CD14-positive monocyte (primary cell): Measurements from ENCODE around the gene FMR1NB. TPM values are rescaled to one million over a fixed set of nuclear protein-coding genes. Genes with fewer than 3 reads are reported as not detected.
A peak's percentile ranks its signal among the peaks of the same experiment; 100 is the strongest.

Source experiments
- DNase-seq, 3 donors: peaks; one replicate each; pipeline ENCODE4 v3.0.0-alpha.2; 2011 to 2022
- H2AFZ ChIP-seq: 2 replicates; pipeline ENCODE4 v1.6.0; 2012; ENCODE audit warnings: mild to moderate bottlenecking, low read depth, low read length, inconsistent platforms; ENCODE audit not compliant: insufficient read depth, poor library complexity, severe bottlenecking
- H3K27ac ChIP-seq, 2 donors: 1 replicate in 1 of 2; 2 replicates in 1 of 2; pipeline ENCODE4 v1.5.1; 2012 to 2013; ENCODE audit warnings: low read length in 2 of 2, control low read depth in 1 of 2, inconsistent platforms in 1 of 2, low read depth in 1 of 2, mild to moderate bottlenecking in 1 of 2
- H3K27me3 ChIP-seq, 2 donors: one replicate each; pipeline versions ENCODE4 v1.6.0 to v1.6.1; 2011 to 2013; ENCODE audit warnings: low read length in 2 of 2; ENCODE audit not compliant: control insufficient read depth in 2 of 2, insufficient read depth in 2 of 2
- H3K36me3 ChIP-seq, 2 donors: replicated peaks in 1 of 2; 1 replicate in 1 of 2; 2 replicates in 1 of 2; pipeline versions ENCODE4 v1.5.1 to v1.6.1; 2012 to 2013; ENCODE audit warnings: low read length in 2 of 2, control low read depth in 1 of 2, inconsistent platforms in 1 of 2, mild to moderate bottlenecking in 1 of 2; ENCODE audit not compliant: insufficient read depth in 2 of 2, control insufficient read depth in 1 of 2
- H3K4me1 ChIP-seq, 2 donors: 1 replicate in 1 of 2; 2 replicates in 1 of 2; pipeline versions ENCODE4 v1.5.1 to v1.6.1; 2012 to 2013; ENCODE audit warnings: low read length in 2 of 2, control low read depth in 1 of 2, inconsistent platforms in 1 of 2, mild to moderate bottlenecking in 1 of 2, moderate library complexity in 1 of 2; ENCODE audit not compliant: insufficient read depth in 2 of 2, control insufficient read depth in 1 of 2
- H3K4me2 ChIP-seq: replicated peaks from 2 replicates; pipeline ENCODE3; 2012; ENCODE audit warnings: low read length, moderate library complexity, mild to moderate bottlenecking; ENCODE audit not compliant: poor library complexity, severe bottlenecking; ENCODE audit errors: extremely low read depth
- H3K4me3 ChIP-seq, 3 experiments: fragments of 200-600 bp in 1 of 3; sonication (generic) in 1 of 3; replicated peaks in 1 of 3; 1 replicate in 2 of 3; 2 replicates in 1 of 3; pipeline ENCODE4 v1.5.1; 2011 to 2013; ENCODE audit warnings: low read length in 3 of 3, mild to moderate bottlenecking in 3 of 3, control low read depth in 2 of 3, low read depth in 2 of 3, inconsistent platforms in 1 of 3, moderate library complexity in 1 of 3
- H3K79me2 ChIP-seq: 2 replicates; pipeline ENCODE4 v1.6.0; 2012; ENCODE audit warnings: mild to moderate bottlenecking, control low read depth, inconsistent platforms, low read length, moderate library complexity; ENCODE audit not compliant: insufficient read depth
- H3K9ac ChIP-seq: 2 replicates; pipeline ENCODE4 v1.6.0; 2017; ENCODE audit warnings: low read length, mild to moderate bottlenecking; ENCODE audit not compliant: insufficient read depth, poor library complexity, severe bottlenecking
- H3K9me3 ChIP-seq, 2 donors: replicated peaks in 1 of 2; 1 replicate in 1 of 2; 2 replicates in 1 of 2; pipeline versions ENCODE4 v1.5.1 to v1.6.1; 2012 to 2013; ENCODE audit warnings: low read length in 2 of 2, control low read depth in 1 of 2; ENCODE audit not compliant: control insufficient read depth in 1 of 2, insufficient read depth in 1 of 2
- H4K20me1 ChIP-seq: 2 replicates; pipeline ENCODE4 v1.6.0; 2012; ENCODE audit warnings: mild to moderate bottlenecking, low read length, control low read depth, moderate library complexity; ENCODE audit not compliant: insufficient read depth
- H3K27ac Mint-ChIP-seq, 7 donors: one replicate each; pipeline ENCODE4 v1.8.0; 2020; ENCODE audit warnings: mild to moderate bottlenecking in 7 of 7, mixed read lengths in 7 of 7, moderate library complexity in 6 of 7, inconsistent platforms in 2 of 7
- H3K27me3 Mint-ChIP-seq, 3 donors: one replicate each; pipeline ENCODE4 v1.8.0; 2021 to 2022; ENCODE audit warnings: low read depth in 3 of 3, mild to moderate bottlenecking in 3 of 3, mixed read lengths in 3 of 3, moderate library complexity in 3 of 3, inconsistent platforms in 1 of 3
- H3K36me3 Mint-ChIP-seq, 2 donors: one replicate each; pipeline ENCODE4 v1.8.0; 2020; ENCODE audit warnings: mixed read lengths in 2 of 2, inconsistent platforms in 1 of 2, mild to moderate bottlenecking in 1 of 2
- H3K4me1 Mint-ChIP-seq: one replicate; pipeline ENCODE4 v1.8.0; 2020; ENCODE audit warnings: mild to moderate bottlenecking, mixed read lengths
- H3K4me3 Mint-ChIP-seq, 2 donors: one replicate each; pipeline ENCODE4 v1.8.0; 2020; ENCODE audit warnings: mild to moderate bottlenecking in 2 of 2, mixed read lengths in 2 of 2, moderate library complexity in 1 of 2
- H3K9me3 Mint-ChIP-seq, 7 donors: one replicate each; pipeline ENCODE4 v1.8.0; 2020 to 2022; ENCODE audit warnings: mixed read lengths in 7 of 7, mild to moderate bottlenecking in 6 of 7, moderate library complexity in 6 of 7, inconsistent platforms in 2 of 7
- CTCF ChIP-seq: fragments of 200-600 bp; IDR thresholded peaks from one replicate; pipeline ENCODE4 v1.8.0; 2022; ENCODE audit warnings: antibody characterized with exemption, mild to moderate bottlenecking
- whole genome bisulfite sequencing: methylation state at CpG from one replicate; pipeline ENCODE4 v1.1.5; 2013; ENCODE audit warnings: missing lambda C conversion rate; ENCODE audit not compliant: insufficient coverage; 5-methylcytosine and 5-hydroxymethylcytosine counted together
- intact Hi-C, 2 donors: fragments of 100-400 bp; cut with micrococcal nuclease; formaldehyde crosslinking; loops; one replicate each; pipeline versions ENCODE4 v1.15.0 to v1.15.1; 2023
- polyA plus RNA-seq, 3 donors: library from polyadenylated mRNA; depleted of rRNA in 1 of 3; unstranded in 2 of 3; stranded (reverse) in 1 of 3; fragments of 300-500 nt in 2 of 3; fragments of >200 nt in 1 of 3; fragmentation: Illumina TruSeq in 2 of 3; gene quantifications; 1 replicate in 2 of 3; 2 replicates in 1 of 3; pipeline ENCODE4 v1.2.3, GENCODE V29; 2012 to 2021
- small RNA-seq: library from RNA; depleted of rRNA; stranded (forward); fragments of <200 nt; gene quantifications from one replicate; pipeline ENCODE3, GENCODE V24; 2012; ENCODE audit warnings: low read depth; ENCODE audit not compliant: insufficient read length

The FMR1NB gene
- polyA plus RNA-seq, 3 donors = not detected

- H3K4me1 ChIP-seq = peaks cover 5 to 11% of the 10 kb centered on the region in 2 donors
- DNase-seq = no peak
- WGBS = no CpG with 5 or more reads among the region's 1 CpG
- no peak for TF ChIP-seq CTCF
- H3K36me3 ChIP-seq = no peaks in the 10 kb centered on the region
- peaks cover 3 to 12% (median 10%) of the 10 kb centered on the region in 7 donors for H3K9me3 Mint-ChIP-seq
- no peak overlapping the region for H2AFZ ChIP-seq
- intact Hi-C loops = no loop called here
- H3K36me3 Mint-ChIP-seq = no peaks in the 10 kb centered on the region
- H3K27ac ChIP-seq = no peak overlapping the region
- H3K4me1 Mint-ChIP-seq = peaks cover 10% of the 10 kb centered on the region
- H3K79me2 ChIP-seq = no peaks in the 10 kb centered on the region
- no peak overlapping the region for H3K9ac ChIP-seq
- H3K4me3 Mint-ChIP-seq = no peak overlapping the region
- H3K4me2 ChIP-seq = no peak overlapping the region
- no peaks in the 10 kb centered on the region for H3K27me3 ChIP-seq
- H3K27ac Mint-ChIP-seq = peak overlapping the region in 1 of 7 donors; percentile 36
- H3K9me3 ChIP-seq = no peaks in the 10 kb centered on the region
- H4K20me1 ChIP-seq = no peaks in the 10 kb centered on the region
- no peak overlapping the region for H3K4me3 ChIP-seq
- peaks cover 0 to 2% (median 1%) of the 10 kb centered on the region in 3 donors for H3K27me3 Mint-ChIP-seq
These were observed 89.4 kb downstream of the FMR1NB start for GRCh38 chrX:148070504-148070877.

Small RNA genes within 50 kb of the gene (small RNA-seq; reads per million reads assigned to genes)
- not detected for gene RNA5SP524

Other genes with a start within 250 kb of the FMR1NB start
- gene FMR1, start 69.4 kb upstream of the FMR1NB start, polyA plus RNA-seq = 10 to 100 TPM in 1 of 3 donors, 1 to 10 TPM in 2; 3.7 to 31.8 (median 5.1) TPM